ENCODE measurements around the gene CNOT3. TPM values are rescaled to one million over a fixed set of nuclear protein-coding genes. Genes with fewer than 3 reads are reported as not detected.
A peak's percentile ranks its signal among the peaks of the same experiment; 100 is the strongest.

CNOT3 gene
- total and polyA plus RNA-seq, 8 donors: 35.2 to 75.0 (median 61.5) TPM

- Histone ChIP-seq H3K4me1 (peaks cover 3 to 8% of the 10 kb centered on the region in 2 donors), H3K27ac (no peak overlapping the region), H3K4me3 (no peak overlapping the region), H3K27me3 (no peaks in the 10 kb centered on the region), H3K36me3 (peaks cover 0 to 82% of the 10 kb centered on the region in 2 donors), H3K9me3 (no peaks in the 10 kb centered on the region)
- intact Hi-C loops (cut with DNase I): no loop called here
- no peak for DNase-seq
- ATAC-seq: no peak
- TF ChIP-seq CTCF (IDR thresholded peaks at IDR 0.05): no peak
These were observed 16.3 kb upstream of the CNOT3 start for GRCh38 chr19:54121259-54121658.

GRCh38 chr19:54123682-54124081 is 13.9 kb upstream of the CNOT3 start:
- TF ChIP-seq CTCF (IDR thresholded peaks at IDR 0.05): no peak
- peaks cover 0 to 99% of the 10 kb centered on the region in 2 donors for H3K36me3 ChIP-seq
- H3K27ac ChIP-seq: no peak overlapping the region
- H3K4me1 ChIP-seq: no peaks in the 10 kb centered on the region
- intact Hi-C loops (cut with DNase I): no loop called here
- no peaks in the 10 kb centered on the region for H3K9me3 ChIP-seq
- DNase-seq: no peak
- no peak overlapping the region for H3K4me3 ChIP-seq
- no peak for ATAC-seq
- no peaks in the 10 kb centered on the region for H3K27me3 ChIP-seq

- H3K27me3 ChIP-seq: no peaks in the 10 kb centered on the region
- DNase-seq (peak in 1 of 4 donors; percentile 57), ATAC-seq (no peak)
- H3K9me3 ChIP-seq: no peaks in the 10 kb centered on the region
- no peak overlapping the region for H3K4me3 ChIP-seq
- H3K36me3 ChIP-seq: peaks cover 0 to 100% of the 10 kb centered on the region in 2 donors
- H3K27ac ChIP-seq: no peak overlapping the region
- TF ChIP-seq CTCF (IDR thresholded peaks at IDR 0.05): no peak
- H3K4me1 ChIP-seq: no peaks in the 10 kb centered on the region
- intact Hi-C loops (cut with DNase I): no loop called here
These were observed 13.2 kb upstream of the CNOT3 start for GRCh38 chr19:54124393-54124792.

GRCh38 chr19:54125713-54126112 is 11.8 kb upstream of the CNOT3 start:
- TF ChIP-seq CTCF (IDR thresholded peaks at IDR 0.05): no peak
- no peaks in the 10 kb centered on the region for H3K9me3 ChIP-seq
- H3K4me3 ChIP-seq: no peak overlapping the region
- DNase-seq: peak in 1 of 4 donors; percentile 55
- no peaks in the 10 kb centered on the region for H3K4me1 ChIP-seq
- peaks cover 0 to 99% of the 10 kb centered on the region in 2 donors for H3K36me3 ChIP-seq
- intact Hi-C loops (cut with DNase I): no loop called here
- H3K27ac ChIP-seq: no peak overlapping the region
- ATAC-seq: no peak
- no peaks in the 10 kb centered on the region for H3K27me3 ChIP-seq

- no peak for ATAC-seq
- no peak for DNase-seq
These were observed 9.7 kb upstream of the CNOT3 start for GRCh38 chr19:54127688-54128440.

More at GRCh38 chr19:54127688-54128440, 9.7 kb upstream of the CNOT3 start:
- Histone ChIP-seq H3K4me3 (no peak overlapping the region), H3K4me1 (no peaks in the 10 kb centered on the region), H3K27ac (no peak overlapping the region), H3K36me3 (peaks cover 0 to 99% of the 10 kb centered on the region in 2 donors), H3K9me3 (no peaks in the 10 kb centered on the region), H3K27me3 (no peaks in the 10 kb centered on the region)
- TF ChIP-seq CTCF (IDR thresholded peaks at IDR 0.05): no peak
- intact Hi-C loops (cut with DNase I): no loop called here

Data from left lung (tissue), 10 donors.